Brain microvascular endothelial cell (primary cell): ENCODE measurements around the gene ZNF783.
"Not testable (repeated sequence)": the region's sequence is repeated elsewhere in the genome, so short reads cannot be mapped to it uniquely, and the experiment has no call there.

Experiments used
- DNase-seq: peaks from one replicate; pipeline ENCODE4 v3.0.0-alpha.2; 2020
- H3K27ac ChIP-seq: fragments of 250-450 bp; sonication (Bioruptor Pico); 2 replicates; pipeline ENCODE4 v1.5.1; 2020; ENCODE audit warnings: mild to moderate bottlenecking, moderate library complexity
- H3K27me3 ChIP-seq: fragments of 250-450 bp; sonication (Bioruptor Pico); replicated peaks from 2 replicates; pipeline ENCODE4 v1.5.1; 2020; ENCODE audit warnings: mild to moderate bottlenecking
- H3K36me3 ChIP-seq: fragments of 250-450 bp; sonication (Bioruptor Pico); replicated peaks from 2 replicates; pipeline ENCODE4 v1.5.1; 2020; ENCODE audit warnings: mild to moderate bottlenecking
- H3K4me3 ChIP-seq: 2 replicates; pipeline ENCODE4 v1.5.1; 2011; ENCODE audit warnings: low read depth, mild to moderate bottlenecking, control low read depth, low read length, moderate library complexity
- in situ Hi-C: cut with HindIII; loops from 2 replicates; pipeline ENCODE4 v1.10.0; 2017; ENCODE audit warnings: low sequenced_read_pairs, low pct_ligation_motif_present
- TF ChIP-seq, protein P1 (sequence below): IDR thresholded peaks from 2 replicates; pipeline ENCODE4 v1.5.1; 2011; ENCODE audit warnings: low read depth, mild to moderate bottlenecking, moderate library complexity, low read length, control low read depth, inconsistent platforms; ENCODE audit errors: missing control alignments

Gene ZNF783

GRCh38 chr7:149317986-149318672, 56.1 kb downstream of the ZNF783 start:
- in situ Hi-C loops, result no loop called here
- Histone ChIP-seq H3K27ac (no peak overlapping the region), H3K36me3 (no peaks in the 10 kb centered on the region), H3K27me3 (no peaks in the 10 kb centered on the region), H3K4me3 (no peak overlapping the region)
- TF ChIP-seq, protein P1, sequence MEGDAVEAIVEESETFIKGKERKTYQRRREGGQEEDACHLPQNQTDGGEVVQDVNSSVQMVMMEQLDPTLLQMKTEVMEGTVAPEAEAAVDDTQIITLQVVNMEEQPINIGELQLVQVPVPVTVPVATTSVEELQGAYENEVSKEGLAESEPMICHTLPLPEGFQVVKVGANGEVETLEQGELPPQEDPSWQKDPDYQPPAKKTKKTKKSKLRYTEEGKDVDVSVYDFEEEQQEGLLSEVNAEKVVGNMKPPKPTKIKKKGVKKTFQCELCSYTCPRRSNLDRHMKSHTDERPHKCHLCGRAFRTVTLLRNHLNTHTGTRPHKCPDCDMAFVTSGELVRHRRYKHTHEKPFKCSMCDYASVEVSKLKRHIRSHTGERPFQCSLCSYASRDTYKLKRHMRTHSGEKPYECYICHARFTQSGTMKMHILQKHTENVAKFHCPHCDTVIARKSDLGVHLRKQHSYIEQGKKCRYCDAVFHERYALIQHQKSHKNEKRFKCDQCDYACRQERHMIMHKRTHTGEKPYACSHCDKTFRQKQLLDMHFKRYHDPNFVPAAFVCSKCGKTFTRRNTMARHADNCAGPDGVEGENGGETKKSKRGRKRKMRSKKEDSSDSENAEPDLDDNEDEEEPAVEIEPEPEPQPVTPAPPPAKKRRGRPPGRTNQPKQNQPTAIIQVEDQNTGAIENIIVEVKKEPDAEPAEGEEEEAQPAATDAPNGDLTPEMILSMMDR, result peak; percentile 24
- no peak for DNase-seq

GRCh38 chr7:149319376-149319775, 57.4 kb downstream of the ZNF783 start:
- Histone ChIP-seq H3K27me3 (no peaks in the 10 kb centered on the region), H3K36me3 (no peaks in the 10 kb centered on the region), H3K27ac (no peak overlapping the region), H3K4me3 (no peak overlapping the region)
- TF ChIP-seq, protein P1, result no peak
- in situ Hi-C loops, result no loop called here
- no peak for DNase-seq

DNA sequence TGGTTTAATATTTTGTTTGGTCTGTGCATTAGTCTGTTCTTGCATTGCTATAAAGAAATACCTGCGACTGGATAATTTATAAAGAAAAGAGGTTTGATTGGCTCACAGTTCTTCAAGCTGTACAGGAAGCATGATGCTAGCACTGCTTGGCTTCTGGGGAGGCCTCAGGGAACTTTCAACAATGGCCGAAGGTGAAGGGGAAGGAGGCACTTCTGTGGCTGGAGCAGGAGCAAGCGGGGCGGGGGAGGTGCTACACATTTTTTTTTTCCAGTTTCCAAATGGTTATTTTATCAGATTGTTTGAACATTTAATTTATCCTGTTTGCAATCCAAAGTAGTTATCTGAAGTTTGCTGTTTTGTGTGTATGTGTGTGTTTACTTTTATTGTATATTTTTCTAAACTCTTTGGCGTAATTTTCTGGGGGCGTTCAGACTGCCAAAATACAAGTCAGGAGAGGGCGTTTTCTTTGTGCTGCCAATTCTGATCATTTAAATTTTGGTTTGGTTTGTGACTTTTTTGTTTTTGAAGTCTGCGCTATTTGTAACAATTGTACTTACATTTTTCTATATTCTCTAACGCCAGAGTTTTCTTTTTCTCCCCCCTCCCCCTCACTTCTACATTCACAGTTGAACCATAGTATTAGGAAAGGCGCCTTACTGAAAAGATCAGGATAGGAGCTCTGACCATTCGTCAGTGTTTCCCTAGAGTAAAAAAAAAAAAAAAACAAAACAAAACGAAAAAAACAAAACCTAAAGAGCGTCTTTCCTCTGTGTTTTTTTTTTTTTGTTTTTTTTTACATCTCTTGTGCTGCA, 58.5 kb downstream of the ZNF783 start:
- TF ChIP-seq, protein P1, result no peak
- in situ Hi-C loops, result no loop called here
- Histone ChIP-seq H3K36me3 (no peaks in the 10 kb centered on the region), H3K27me3 (no peaks in the 10 kb centered on the region), H3K4me3 (no peak overlapping the region), H3K27ac (no peak overlapping the region)
- DNase-seq, result no peak

- H3K27me3 ChIP-seq, DNase-seq, in situ Hi-C loops, H3K36me3 ChIP-seq: not testable (repeated sequence)
- peak overlapping the region; percentile 40 for H3K4me3 ChIP-seq
- H3K27ac ChIP-seq, result peak overlapping the region; percentile 53
These were observed 59.3 kb downstream of the ZNF783 start for GRCh38 chr7:149321125-149321905.

DNA sequence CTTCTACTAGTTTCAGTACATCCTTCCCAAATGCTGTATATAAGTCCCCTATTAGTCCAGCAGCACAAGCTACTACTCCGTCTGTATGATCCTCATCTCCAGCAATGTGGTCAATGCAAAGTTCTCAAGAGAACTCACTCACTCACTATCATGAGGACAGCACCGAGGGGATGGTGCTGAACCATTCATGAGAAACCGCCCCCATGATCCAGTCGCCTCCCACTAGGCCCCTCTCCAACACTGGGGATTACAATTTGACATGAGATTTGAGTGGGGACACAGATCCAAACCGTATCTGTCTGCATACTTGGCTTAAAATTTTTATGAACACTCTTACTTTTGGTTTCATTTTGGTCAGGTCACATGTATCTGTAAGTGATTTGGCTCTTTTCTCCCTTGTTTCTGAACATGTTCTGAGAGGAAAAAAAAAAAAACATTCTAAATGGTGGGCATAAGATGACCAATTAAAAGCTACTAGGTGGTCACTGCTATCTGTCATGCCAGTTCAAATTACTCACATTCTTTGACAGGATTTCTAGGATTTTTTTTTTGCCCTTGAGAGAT, 60.1 kb downstream of the ZNF783 start:
- H3K27ac ChIP-seq, result peak overlapping the region; percentile 53
- H3K4me3 ChIP-seq, result peak overlapping the region; percentile 40
- DNase-seq, result peak; percentile 14
- TF ChIP-seq, protein P1, result no peak
- H3K27me3 ChIP-seq, result no peaks in the 10 kb centered on the region
- in situ Hi-C loops, result no loop called here
- no peaks in the 10 kb centered on the region for H3K36me3 ChIP-seq
